Gastroesophageal sphincter (tissue), 4 donors: ENCODE measurements around the gene PLAC1. TPM values are rescaled to one million over a fixed set of nuclear protein-coding genes. Genes with fewer than 3 reads are reported as not detected.

Source experiments
- ATAC-seq: fragments of 150-250 bp; one replicate; pipeline ENCODE4 v1.9.1; 2016; ENCODE audit warnings: mild to moderate bottlenecking, moderate library complexity
- H3K27ac ChIP-seq, 4 donors: fragments of 200-600 bp; sonication (generic) in 3 of 4; 1 replicate in 3 of 4; 2 replicates in 1 of 4; pipeline ENCODE4 v1.5.1; 2016 to 2019
- H3K27me3 ChIP-seq: fragments of 200-600 bp; sonication (generic); one replicate; pipeline ENCODE4 v1.5.1; 2019
- H3K36me3 ChIP-seq, 2 donors: fragments of 200-600 bp; sonication (generic); one replicate each; pipeline ENCODE4 v1.5.1; 2019; ENCODE audit warnings: control low read depth in 1 of 2
- H3K4me1 ChIP-seq, 3 donors: fragments of 200-600 bp; sonication (generic); 1 replicate in 2 of 3; 2 replicates in 1 of 3; pipeline ENCODE4 v1.5.1; 2016 to 2019; ENCODE audit warnings: control low read depth in 2 of 3
- H3K4me3 ChIP-seq, 2 donors: fragments of 200-600 bp; sonication (generic); one replicate each; pipeline ENCODE4 v1.5.1; 2019; ENCODE audit warnings: mild to moderate bottlenecking in 1 of 2, moderate library complexity in 1 of 2
- H3K9me3 ChIP-seq, 3 donors: fragments of 200-600 bp; sonication (generic); one replicate each; pipeline ENCODE4 v1.5.1; 2017 to 2019; ENCODE audit warnings: control low read depth in 2 of 3
- CTCF ChIP-seq, 4 experiments: fragments of 200-600 bp in 2 of 4; fragments of 450-650 bp in 2 of 4; sonication (generic) in 1 of 4; IDR thresholded peaks; one replicate each; pipeline ENCODE4 v1.5.1; 2017 to 2019; ENCODE audit warnings: antibody characterized with exemption in 4 of 4, mild to moderate bottlenecking in 2 of 4, moderate library complexity in 2 of 4
- EP300 ChIP-seq: sonication (generic); formaldehyde crosslinking; IDR thresholded peaks from one replicate; pipeline ENCODE4 v1.6.1; 2017; ENCODE audit warnings: antibody characterized with exemption, mild to moderate bottlenecking
- POLR2A ChIP-seq, 2 donors: fragments of 450-650 bp; IDR thresholded peaks; one replicate each; pipeline ENCODE4 v1.6.1; 2017; ENCODE audit warnings: antibody characterized with exemption in 2 of 2, mild to moderate bottlenecking in 2 of 2, moderate library complexity in 1 of 2
- POLR2AphosphoS5 ChIP-seq: sonication (generic); formaldehyde crosslinking; IDR thresholded peaks from one replicate; pipeline ENCODE4 v1.6.1; 2017; ENCODE audit warnings: antibody characterized with exemption
- WGBS, 2 donors: methylation state at CpG; one replicate each; pipeline ENCODE4 v1.1.5; 2018; ENCODE audit warnings: low coverage in 1 of 2; 5-methylcytosine and 5-hydroxymethylcytosine counted together
- total RNA-seq, 4 donors: library from RNA; depleted of rRNA; stranded (reverse); fragments of >200 nt; gene quantifications; one replicate each; pipeline ENCODE4 v1.1.0, GENCODE V29; 2016

Gene PLAC1
- total RNA-seq, 4 donors from 2014 or later: not detected

- H3K36me3 ChIP-seq: no peaks in the 10 kb centered on the region
- H3K4me1 ChIP-seq: no peaks in the 10 kb centered on the region
- H3K4me3 ChIP-seq: no peak overlapping the region
- no peaks in the 10 kb centered on the region for H3K27me3 ChIP-seq
- H3K27ac ChIP-seq: peak overlapping the region in 1 of 4 donors; percentile 5
- no peaks in the 10 kb centered on the region for H3K9me3 ChIP-seq
- WGBS, 2 donors: 40 to 58% methylated on average over 1 to 2 of the region's 3 CpGs
- no peak for ATAC-seq
- TF ChIP-seq POLR2AphosphoS5 (no peak), POLR2A (IDR thresholded peaks at IDR 0.05) (no peak), CTCF (IDR thresholded peaks at IDR 0.05) (no peak), EP300 (no peak)
Measured at GRCh38 chrX:134632355-134632754, 25.9 kb downstream of the PLAC1 start.

- ATAC-seq: peak; percentile 84
- Histone ChIP-seq H3K4me1 (no peaks in the 10 kb centered on the region), H3K36me3 (no peaks in the 10 kb centered on the region), H3K4me3 (no peak overlapping the region), H3K27me3 (no peaks in the 10 kb centered on the region), H3K9me3 (no peaks in the 10 kb centered on the region), H3K27ac (peak overlapping the region in 1 of 4 donors; percentile 5)
- WGBS, 2 donors: 30 to 46% methylated on average over 5 to 6 of the region's 9 CpGs
- TF ChIP-seq EP300 (no peak), CTCF (IDR thresholded peaks at IDR 0.05) (no peak), POLR2AphosphoS5 (peak; percentile 51), POLR2A (IDR thresholded peaks at IDR 0.05) (no peak)
Measured at GRCh38 chrX:134631426-134632346, 26.6 kb downstream of the PLAC1 start.

- H3K27me3 ChIP-seq: no peaks in the 10 kb centered on the region
- no peak for ATAC-seq
- H3K9me3 ChIP-seq: no peaks in the 10 kb centered on the region
- 86% methylated on average over 1 of the region's 1 CpG; no CpG with 5 or more reads in 1 of the 2 donors for WGBS, 2 donors
- H3K4me3 ChIP-seq: no peak overlapping the region
- no peak overlapping the region for H3K27ac ChIP-seq
- TF ChIP-seq EP300 (no peak), CTCF (IDR thresholded peaks at IDR 0.05) (no peak), POLR2AphosphoS5 (no peak), POLR2A (IDR thresholded peaks at IDR 0.05) (no peak)
- H3K36me3 ChIP-seq: no peaks in the 10 kb centered on the region
- peaks cover 0 to 9% (median 0%) of the 10 kb centered on the region in 3 donors for H3K4me1 ChIP-seq
Measured at GRCh38 chrX:134628663-134629062, 29.6 kb downstream of the PLAC1 start.

- H3K36me3 ChIP-seq: no peaks in the 10 kb centered on the region
- no peak overlapping the region for H3K27ac ChIP-seq
- no peak for ATAC-seq
- H3K4me3 ChIP-seq: no peak overlapping the region
- TF ChIP-seq CTCF (IDR thresholded peaks at IDR 0.05) (no peak), POLR2AphosphoS5 (no peak), POLR2A (IDR thresholded peaks at IDR 0.05) (no peak), EP300 (no peak)
- H3K27me3 ChIP-seq: no peaks in the 10 kb centered on the region
- no peaks in the 10 kb centered on the region for H3K9me3 ChIP-seq
- H3K4me1 ChIP-seq: peaks cover 0 to 9% (median 0%) of the 10 kb centered on the region in 3 donors
Measured at GRCh38 chrX:134626434-134626833, 31.8 kb downstream of the PLAC1 start.

GRCh38 chrX:134625315-134625718, 33.0 kb downstream of the PLAC1 start:
- WGBS, 2 donors: 0 to 37% methylated on average over 1 to 3 of the region's 3 CpGs
- Histone ChIP-seq H3K27me3 (no peaks in the 10 kb centered on the region), H3K9me3 (no peaks in the 10 kb centered on the region), H3K27ac (no peak overlapping the region), H3K4me1 (peaks cover 0 to 9% (median 0%) of the 10 kb centered on the region in 3 donors), H3K4me3 (no peak overlapping the region), H3K36me3 (no peaks in the 10 kb centered on the region)
- TF ChIP-seq CTCF (IDR thresholded peaks at IDR 0.05): no peak
- TF ChIP-seq POLR2AphosphoS5: peak; percentile 51
- peak; percentile 68 for ATAC-seq
